ENCODE results near the gene NFKB1.

DNA sequence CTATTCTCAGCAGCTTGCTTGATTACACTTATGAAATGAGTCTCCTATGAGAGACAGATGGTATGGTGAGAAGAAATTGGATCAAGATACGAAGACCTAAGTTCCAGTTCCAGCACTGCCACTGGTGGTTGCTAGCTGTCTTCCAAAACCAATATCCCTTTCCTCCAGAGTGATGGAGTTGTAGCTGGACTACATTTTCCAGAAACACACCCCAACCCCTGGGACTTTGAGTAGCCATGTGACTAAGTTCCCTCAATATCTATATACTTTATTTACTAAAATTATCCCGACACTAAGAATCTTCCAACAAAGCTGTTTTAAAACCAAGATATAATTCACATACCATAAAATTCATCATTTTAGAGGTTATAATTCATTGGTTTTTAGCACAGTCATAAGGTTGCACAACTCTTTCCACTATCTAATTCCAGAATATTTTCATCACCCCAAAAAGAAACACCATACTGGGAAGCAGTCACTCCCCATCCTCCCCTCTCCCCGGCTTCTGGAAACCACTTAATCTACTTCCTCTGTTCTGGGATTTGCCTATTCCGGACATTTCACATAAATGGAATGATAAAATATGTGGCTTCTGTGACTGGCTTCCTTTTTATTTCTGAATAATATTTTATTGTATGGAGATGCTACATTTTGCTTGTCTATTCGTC is 141.6 kb downstream of the NFKB1 start:
- TF ChIP-seq CTCF (conservative IDR thresholded peaks at IDR 0.05 in 1 of 2, IDR thresholded peaks at IDR 0.05 in 1 of 2; ENCODE audit: low read depth in 1 of 2, low read length in 2 of 2), result no peak
- TF ChIP-seq EZH2 (IDR thresholded peaks at IDR 0.05; ENCODE audit: low read length, missing control alignments), result no peak
